Hepatocyte (in vitro differentiated cells): ENCODE measurements around the gene LRRC14B. TPM values are rescaled to one million over a fixed set of nuclear protein-coding genes. Genes with fewer than 3 reads are reported as not detected.

ENCODE experiments used
- DNase-seq: peaks from one replicate; pipeline ENCODE4 v3.0.0-alpha.2; 2016; ENCODE audit warnings: low spot score
- H2AFZ ChIP-seq: fragments of 200-600 bp; sonication (generic); 2 replicates; pipeline ENCODE4 v1.6.0; 2016; ENCODE audit warnings: antibody characterized with exemption, mild to moderate bottlenecking
- H3K27ac ChIP-seq: fragments of 200-600 bp; sonication (generic); 2 replicates; pipeline ENCODE4 v1.5.1; 2016; ENCODE audit warnings: mild to moderate bottlenecking
- H3K27me3 ChIP-seq: fragments of 200-600 bp; sonication (generic); 2 replicates; pipeline ENCODE4 v1.6.1; 2016
- H3K36me3 ChIP-seq: fragments of 200-600 bp; sonication (generic); replicated peaks from 2 replicates; pipeline ENCODE4 v1.5.1; 2016; ENCODE audit warnings: low read depth; ENCODE audit not compliant: insufficient read depth
- H3K4me1 ChIP-seq: fragments of 200-600 bp; sonication (generic); 2 replicates; pipeline ENCODE4 v1.5.1; 2016; ENCODE audit warnings: mild to moderate bottlenecking, moderate library complexity; ENCODE audit not compliant: insufficient read depth
- H3K4me2 ChIP-seq: fragments of 200-600 bp; sonication (generic); 2 replicates; pipeline ENCODE4 v1.6.0; 2016
- H3K4me3 ChIP-seq: fragments of 200-600 bp; sonication (generic); 2 replicates; pipeline ENCODE4 v1.5.1; 2016; ENCODE audit warnings: mild to moderate bottlenecking
- H3K79me2 ChIP-seq: fragments of 200-600 bp; sonication (generic); 2 replicates; pipeline ENCODE4 v1.6.0; 2017; ENCODE audit warnings: mild to moderate bottlenecking
- H3K9me2 ChIP-seq: fragments of 200-600 bp; sonication (generic); replicated peaks from 2 replicates; pipeline ENCODE4 v1.6.0; 2017; ENCODE audit warnings: mild to moderate bottlenecking; ENCODE audit not compliant: insufficient read depth
- H3K9me3 ChIP-seq: fragments of 200-600 bp; sonication (generic); 2 replicates; pipeline ENCODE4 v1.5.1; 2016; ENCODE audit warnings: low read depth, mild to moderate bottlenecking
- H4K20me1 ChIP-seq: fragments of 200-600 bp; sonication (generic); 2 replicates; pipeline ENCODE4 v1.6.0; 2016; ENCODE audit warnings: mild to moderate bottlenecking; ENCODE audit not compliant: insufficient read depth, poor library complexity, severe bottlenecking
- EZH2 ChIP-seq: fragments of 200-600 bp; sonication (generic); IDR thresholded peaks from 2 replicates; pipeline ENCODE4 v1.6.1; 2016; ENCODE audit warnings: antibody characterized with exemption, mild to moderate bottlenecking, borderline replicate concordance
- EZH2phosphoT487 ChIP-seq: fragments of 200-600 bp; sonication (generic); IDR thresholded peaks from one replicate; pipeline ENCODE4 v1.6.1; 2018; ENCODE audit warnings: antibody characterized with exemption, mild to moderate bottlenecking, low read depth, moderate library complexity; ENCODE audit not compliant: unreplicated experiment, severe bottlenecking
- WGBS: methylation state at CpG from one replicate; pipeline ENCODE4 v1.1.6; 2016; ENCODE audit warnings: low lambda C conversion rate; ENCODE audit errors: missing lambda C conversion rate; 5-methylcytosine and 5-hydroxymethylcytosine counted together
- polyA plus RNA-seq: library from polyadenylated mRNA; unstranded; fragments of >200 nt; fragmentation: Nextera tagmentation; extraction: Ambion mirVana; gene quantifications from 2 replicates; pipeline ENCODE4 v1.2.1, GENCODE V29; 2016
- total RNA-seq: library from RNA; depleted of rRNA; stranded (reverse); fragments of >200 nt; gene quantifications from 2 replicates; pipeline ENCODE4 v1.2.3, GENCODE V29; 2014
- TF ChIP-seq, protein P1 (sequence below): fragments of 200-600 bp; sonication (generic); IDR thresholded peaks from 2 replicates; pipeline ENCODE4 v1.5.1; 2016; ENCODE audit warnings: antibody characterized with exemption, mild to moderate bottlenecking; ENCODE audit not compliant: poor library complexity

Gene LRRC14B
- total and polyA plus RNA-seq, 2 experiments from 2014 or later, result 0.18 TPM; not detected in 1

DNA sequence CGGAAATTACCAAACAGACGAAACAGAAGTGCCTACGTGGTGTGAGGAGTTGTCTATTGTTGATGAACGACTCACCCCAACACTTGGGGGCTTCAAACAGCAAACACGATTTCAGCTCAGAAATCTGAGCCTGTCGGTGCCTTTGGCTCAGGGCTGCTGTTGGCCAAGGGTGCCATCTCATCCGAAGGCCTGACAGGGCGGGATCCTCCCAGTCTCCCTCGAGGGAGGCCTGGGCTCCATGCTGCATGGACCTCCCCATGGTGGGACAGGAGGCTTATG, 1.3 kb downstream of the LRRC14B start:
- Histone ChIP-seq H3K4me1 (no peaks in the 10 kb centered on the region), H3K36me3 (no peaks in the 10 kb centered on the region), H3K9me3 (no peaks in the 10 kb centered on the region), H3K79me2 (no peaks in the 10 kb centered on the region), H3K4me2 (no peak overlapping the region), H3K27me3 (no peaks in the 10 kb centered on the region), H3K4me3 (no peak overlapping the region), H3K27ac (no peak overlapping the region), H2AFZ (no peak overlapping the region), H3K9me2 (no peaks in the 10 kb centered on the region), H4K20me1 (no peaks in the 10 kb centered on the region)
- 85% methylated on average over 9 of the region's 9 CpGs for WGBS
- DNase-seq, result no peak
- TF ChIP-seq EZH2, result no peak
- TF ChIP-seq, protein P1, sequence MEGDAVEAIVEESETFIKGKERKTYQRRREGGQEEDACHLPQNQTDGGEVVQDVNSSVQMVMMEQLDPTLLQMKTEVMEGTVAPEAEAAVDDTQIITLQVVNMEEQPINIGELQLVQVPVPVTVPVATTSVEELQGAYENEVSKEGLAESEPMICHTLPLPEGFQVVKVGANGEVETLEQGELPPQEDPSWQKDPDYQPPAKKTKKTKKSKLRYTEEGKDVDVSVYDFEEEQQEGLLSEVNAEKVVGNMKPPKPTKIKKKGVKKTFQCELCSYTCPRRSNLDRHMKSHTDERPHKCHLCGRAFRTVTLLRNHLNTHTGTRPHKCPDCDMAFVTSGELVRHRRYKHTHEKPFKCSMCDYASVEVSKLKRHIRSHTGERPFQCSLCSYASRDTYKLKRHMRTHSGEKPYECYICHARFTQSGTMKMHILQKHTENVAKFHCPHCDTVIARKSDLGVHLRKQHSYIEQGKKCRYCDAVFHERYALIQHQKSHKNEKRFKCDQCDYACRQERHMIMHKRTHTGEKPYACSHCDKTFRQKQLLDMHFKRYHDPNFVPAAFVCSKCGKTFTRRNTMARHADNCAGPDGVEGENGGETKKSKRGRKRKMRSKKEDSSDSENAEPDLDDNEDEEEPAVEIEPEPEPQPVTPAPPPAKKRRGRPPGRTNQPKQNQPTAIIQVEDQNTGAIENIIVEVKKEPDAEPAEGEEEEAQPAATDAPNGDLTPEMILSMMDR, result no peak
- TF ChIP-seq EZH2phosphoT487, result no peak

GRCh38 chr5:192970-193831, 1.9 kb downstream of the LRRC14B start:
- Histone ChIP-seq H3K4me1 (no peaks in the 10 kb centered on the region), H3K4me3 (no peak overlapping the region), H3K27me3 (no peaks in the 10 kb centered on the region), H2AFZ (no peak overlapping the region), H3K9me3 (no peaks in the 10 kb centered on the region), H3K4me2 (no peak overlapping the region), H3K9me2 (no peaks in the 10 kb centered on the region), H3K36me3 (no peaks in the 10 kb centered on the region), H3K79me2 (no peaks in the 10 kb centered on the region), H3K27ac (no peak overlapping the region), H4K20me1 (no peaks in the 10 kb centered on the region)
- 95% methylated on average over 8 of the region's 17 CpGs for WGBS
- TF ChIP-seq, protein P1, result no peak
- no peak for TF ChIP-seq EZH2
- no peak for TF ChIP-seq EZH2phosphoT487
- no peak for DNase-seq

GRCh38 chr5:194102-194501, 2.8 kb downstream of the LRRC14B start:
- Histone ChIP-seq H3K4me1 (no peaks in the 10 kb centered on the region), H3K4me2 (no peak overlapping the region), H3K27ac (no peak overlapping the region), H3K79me2 (no peaks in the 10 kb centered on the region), H2AFZ (no peak overlapping the region), H3K9me2 (no peaks in the 10 kb centered on the region), H3K4me3 (no peak overlapping the region), H3K27me3 (no peaks in the 10 kb centered on the region), H4K20me1 (no peaks in the 10 kb centered on the region), H3K9me3 (no peaks in the 10 kb centered on the region), H3K36me3 (no peaks in the 10 kb centered on the region)
- TF ChIP-seq EZH2 (no peak), EZH2phosphoT487 (no peak)
- TF ChIP-seq, protein P1, result no peak
- 82% methylated on average over 15 of the region's 15 CpGs for WGBS
- no peak for DNase-seq
